Ovary (tissue), 9 donors: ENCODE measurements around the gene TMEM232. TPM values are rescaled to one million over a fixed set of nuclear protein-coding genes. Genes with fewer than 3 reads are reported as not detected.

Source experiments
- DNase-seq, 5 donors: peaks; one replicate each; pipeline ENCODE4 v3.0.0-alpha.2; 2019 to 2020
- H3K27ac ChIP-seq, 2 donors: fragments of 200-600 bp; one replicate each; pipeline versions ENCODE4 v1.5.1 to v1.8.0; 2019 to 2022
- H3K27me3 ChIP-seq: fragments of 200-600 bp; one replicate; pipeline ENCODE4 v1.8.0; 2022
- H3K36me3 ChIP-seq: fragments of 200-600 bp; sonication (generic); one replicate; pipeline ENCODE4 v1.5.1; 2019
- H3K4me1 ChIP-seq: one replicate; pipeline ENCODE4 v1.8.1; 2013; ENCODE audit warnings: mild to moderate bottlenecking, moderate library complexity; ENCODE audit not compliant: insufficient read depth
- H3K4me3 ChIP-seq: fragments of 200-600 bp; sonication (generic); one replicate; pipeline ENCODE4 v1.5.1; 2017
- H3K9me3 ChIP-seq, 2 donors: fragments of 200-600 bp in 1 of 2; sonication (generic) in 1 of 2; one replicate each; pipeline versions ENCODE4 v1.5.1 to v1.8.1; 2013 to 2019; ENCODE audit warnings: mild to moderate bottlenecking in 1 of 2, moderate library complexity in 1 of 2
- EP300 ChIP-seq: sonication (generic); formaldehyde crosslinking; IDR thresholded peaks from one replicate; pipeline ENCODE4 v1.6.1; 2017; ENCODE audit warnings: antibody characterized with exemption
- POLR2A ChIP-seq: fragments of 450-650 bp; IDR thresholded peaks from one replicate; pipeline ENCODE4 v1.6.1; 2017; ENCODE audit warnings: antibody characterized with exemption, mild to moderate bottlenecking, moderate library complexity
- WGBS, 3 donors: extraction: QIAGEN DNeasy Blood & Tissue Kit in 1 of 3; methylation state at CpG; one replicate each; pipeline versions ENCODE4 v1.1.5 to v1.1.7; 2013 to 2017; 5-methylcytosine and 5-hydroxymethylcytosine counted together
- intact Hi-C, 4 donors: fragments of 100-400 bp; cut with DNase I; formaldehyde crosslinking; loops; one replicate each; pipeline versions ENCODE4 v1.11.0 to v1.15.1; 2022 to 2023
- polyA plus RNA-seq, 2 donors: library from polyadenylated mRNA; stranded (reverse); fragments of 200-250 nt in 1 of 2; fragments of 350-450 nt in 1 of 2; fragmentation: Illumina TruSeq in 1 of 2; extraction: RNeasy Lipid Tissue Mini Kit (QIAGEN cat#74804) in 1 of 2; gene quantifications; one replicate each; pipeline ENCODE4 v1.2.3, GENCODE V29; 2013 to 2014
- total RNA-seq, 7 donors: library from RNA; depleted of rRNA in 2 of 7; stranded (reverse); fragments of >200 nt in 2 of 7; fragmentation: NEBNext Ultra II Directional in 3 of 7; extraction: Animal tissue kit (Norgen Biotek cat#: 25700) in 3 of 7; gene quantifications; one replicate each; pipeline versions ENCODE4 v1.1.0 to v1.2.4, GENCODE V29; 2016 to 2023
- TF ChIP-seq, protein P1 (sequence below), 3 donors: fragments of 450-650 bp in 2 of 3; fragments of 200-600 bp in 1 of 3; IDR thresholded peaks; one replicate each; pipeline versions ENCODE4 v1.5.1 to v1.8.0; 2016 to 2022; ENCODE audit warnings: antibody characterized with exemption in 3 of 3, mild to moderate bottlenecking in 1 of 3
- donor health status: DM: no; HTN: no; CAD: no; lungs with moderate emphysema.
- donor health status: DM: no; HTN: no; CAD: no.
- donor health status: Bipolar disorder and iron deficiency.
- donor health status: DM: yes; HTN: yes; CAD: no.
- donor health status: DM: no; HTN: no; CAD: no.
- donor health status: DM: yes; HTN: yes; CAD: no.

Gene TMEM232
- total and polyA plus RNA-seq, 9 donors, result 0.70 to 23.6 (median 2.8) TPM

DNA sequence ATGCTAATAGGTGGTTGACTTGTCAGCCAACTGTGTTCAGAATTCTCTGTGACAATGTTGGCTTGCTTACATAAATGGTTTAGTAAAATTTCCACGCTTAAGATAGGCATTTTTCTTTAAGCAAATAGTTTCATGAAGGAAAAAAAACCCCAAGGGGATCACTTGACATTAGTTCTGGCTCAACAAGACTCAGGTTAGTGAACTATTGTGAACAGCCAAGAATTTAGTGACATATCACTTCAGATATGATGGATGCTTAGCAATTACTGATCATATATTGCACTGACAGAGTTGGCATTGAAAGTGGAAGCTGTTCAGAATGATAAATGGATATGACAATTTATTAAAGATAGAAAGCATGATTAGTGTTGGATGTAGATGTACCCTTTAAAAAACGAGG lies 218.5 kb downstream of the TMEM232 start:
- intact Hi-C loops, result no loop called here
- no peaks in the 10 kb centered on the region for H3K4me1 ChIP-seq
- 56 to 72% (median 70%) methylated on average over 2 of the region's 2 CpGs for WGBS, 3 donors
- H3K9me3 ChIP-seq, result no peaks in the 10 kb centered on the region
- H3K27me3 ChIP-seq, result no peaks in the 10 kb centered on the region
- no peak for DNase-seq
- TF ChIP-seq EP300, result no peak
- TF ChIP-seq, protein P1, sequence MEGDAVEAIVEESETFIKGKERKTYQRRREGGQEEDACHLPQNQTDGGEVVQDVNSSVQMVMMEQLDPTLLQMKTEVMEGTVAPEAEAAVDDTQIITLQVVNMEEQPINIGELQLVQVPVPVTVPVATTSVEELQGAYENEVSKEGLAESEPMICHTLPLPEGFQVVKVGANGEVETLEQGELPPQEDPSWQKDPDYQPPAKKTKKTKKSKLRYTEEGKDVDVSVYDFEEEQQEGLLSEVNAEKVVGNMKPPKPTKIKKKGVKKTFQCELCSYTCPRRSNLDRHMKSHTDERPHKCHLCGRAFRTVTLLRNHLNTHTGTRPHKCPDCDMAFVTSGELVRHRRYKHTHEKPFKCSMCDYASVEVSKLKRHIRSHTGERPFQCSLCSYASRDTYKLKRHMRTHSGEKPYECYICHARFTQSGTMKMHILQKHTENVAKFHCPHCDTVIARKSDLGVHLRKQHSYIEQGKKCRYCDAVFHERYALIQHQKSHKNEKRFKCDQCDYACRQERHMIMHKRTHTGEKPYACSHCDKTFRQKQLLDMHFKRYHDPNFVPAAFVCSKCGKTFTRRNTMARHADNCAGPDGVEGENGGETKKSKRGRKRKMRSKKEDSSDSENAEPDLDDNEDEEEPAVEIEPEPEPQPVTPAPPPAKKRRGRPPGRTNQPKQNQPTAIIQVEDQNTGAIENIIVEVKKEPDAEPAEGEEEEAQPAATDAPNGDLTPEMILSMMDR (IDR thresholded peaks at IDR 0.05), result no peak
- TF ChIP-seq POLR2A, result no peak
- no peak overlapping the region for H3K27ac ChIP-seq
- H3K36me3 ChIP-seq, result no peaks in the 10 kb centered on the region
- H3K4me3 ChIP-seq, result no peak overlapping the region

DNA sequence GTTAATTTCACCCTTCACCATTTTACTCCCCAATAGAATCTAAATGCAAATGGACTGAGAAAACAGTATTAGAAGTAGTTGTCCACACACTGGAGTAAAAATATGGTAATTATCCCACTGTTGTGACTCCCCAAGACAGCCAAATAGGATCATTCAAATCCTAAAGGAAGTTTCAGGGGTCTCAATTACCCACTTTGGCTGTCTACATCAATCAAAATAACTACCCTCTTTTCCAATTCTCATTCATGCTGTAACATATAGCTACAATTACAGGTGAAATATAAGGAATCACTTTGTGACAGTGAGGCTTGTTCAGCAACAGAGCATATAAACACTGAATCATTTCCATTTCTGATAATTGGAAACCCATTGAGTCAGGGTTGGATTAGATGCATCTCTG lies 220.1 kb downstream of the TMEM232 start:
- no peak for DNase-seq
- intact Hi-C loops, result no loop called here
- Histone ChIP-seq H3K4me1 (no peaks in the 10 kb centered on the region), H3K27ac (no peak overlapping the region), H3K27me3 (no peaks in the 10 kb centered on the region), H3K4me3 (no peak overlapping the region), H3K36me3 (no peaks in the 10 kb centered on the region), H3K9me3 (no peaks in the 10 kb centered on the region)
- TF ChIP-seq EP300 (no peak), POLR2A (no peak)
- TF ChIP-seq, protein P1 (IDR thresholded peaks at IDR 0.05), result no peak

DNA sequence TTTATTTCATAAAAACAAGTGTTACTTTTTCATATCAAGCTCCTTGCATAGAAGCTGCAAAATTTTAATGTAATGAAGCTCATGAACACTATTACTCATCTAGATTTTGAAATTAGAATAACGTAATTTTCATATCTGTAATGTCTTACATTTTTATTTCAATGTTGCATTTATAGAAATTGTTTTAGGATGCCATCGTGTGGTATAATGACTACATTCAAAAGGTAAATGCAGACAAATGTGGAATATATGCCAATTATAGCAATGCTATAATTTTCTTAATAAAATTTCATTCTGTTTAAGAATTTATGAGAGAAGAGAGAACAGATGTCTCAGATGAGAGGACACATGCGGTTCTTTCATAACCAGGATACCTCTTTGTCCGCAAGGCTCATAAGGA lies 230.2 kb downstream of the TMEM232 start:
- TF ChIP-seq EP300, result no peak
- TF ChIP-seq, protein P1 (IDR thresholded peaks at IDR 0.05), result no peak
- no peak for TF ChIP-seq POLR2A
- intact Hi-C loops, result no loop called here
- H3K36me3 ChIP-seq, result no peaks in the 10 kb centered on the region
- H3K4me1 ChIP-seq, result no peaks in the 10 kb centered on the region
- no peak overlapping the region for H3K4me3 ChIP-seq
- 61 to 71% (median 68%) methylated on average over 4 of the region's 4 CpGs for WGBS, 3 donors
- H3K27ac ChIP-seq, result no peak overlapping the region
- H3K9me3 ChIP-seq, result no peaks in the 10 kb centered on the region
- no peak for DNase-seq
- H3K27me3 ChIP-seq, result no peaks in the 10 kb centered on the region

DNA sequence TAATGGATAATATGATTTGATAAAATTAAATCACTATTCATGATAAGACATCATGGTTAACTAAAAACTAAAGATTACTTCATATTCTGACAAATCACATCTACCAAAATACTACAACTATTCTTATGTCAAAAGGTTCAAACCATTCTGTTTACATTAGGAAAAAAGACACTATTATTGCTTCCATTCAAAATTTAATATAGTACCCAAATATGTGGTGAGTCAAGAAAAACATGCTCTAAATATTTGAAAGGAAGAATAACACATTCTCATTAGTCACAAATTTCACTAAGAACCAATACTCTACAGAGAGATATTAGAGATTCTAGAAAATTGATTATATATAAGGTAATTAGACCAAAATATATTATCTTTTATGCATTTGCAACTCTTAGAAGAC lies 234.0 kb downstream of the TMEM232 start:
- Histone ChIP-seq H3K27me3 (no peaks in the 10 kb centered on the region), H3K27ac (no peak overlapping the region), H3K4me3 (no peak overlapping the region), H3K4me1 (no peaks in the 10 kb centered on the region), H3K36me3 (no peaks in the 10 kb centered on the region), H3K9me3 (no peaks in the 10 kb centered on the region)
- TF ChIP-seq, protein P1 (IDR thresholded peaks at IDR 0.05), result no peak
- TF ChIP-seq EP300, result no peak
- TF ChIP-seq POLR2A, result no peak
- no peak for DNase-seq
- intact Hi-C loops, result no loop called here

DNA sequence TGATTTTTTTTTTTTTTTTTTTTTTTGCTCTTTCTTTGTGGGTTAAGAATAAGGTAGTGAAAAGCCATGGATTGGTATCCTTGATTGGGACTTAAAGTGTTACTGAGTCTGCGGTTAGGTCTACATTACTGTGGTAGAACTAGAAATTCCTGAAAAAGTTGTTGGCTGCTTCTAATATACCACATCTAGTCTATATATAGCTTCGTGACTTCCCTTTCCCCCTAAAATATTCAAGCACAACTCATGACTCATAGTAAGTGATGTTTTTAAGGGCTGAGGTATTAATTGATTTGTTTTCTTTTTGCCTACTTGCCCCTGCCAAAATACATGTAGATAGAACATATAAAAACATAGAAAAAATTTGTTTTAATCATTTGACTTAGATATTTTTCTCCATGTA lies 247.6 kb downstream of the TMEM232 start:
- 34 to 57% (median 38%) methylated on average over 2 of the region's 2 CpGs for whole genome bisulfite sequencing, 3 donors
- Histone ChIP-seq H3K9me3 (no peaks in the 10 kb centered on the region), H3K27ac (no peak overlapping the region), H3K4me3 (no peak overlapping the region), H3K27me3 (no peaks in the 10 kb centered on the region), H3K4me1 (no peaks in the 10 kb centered on the region), H3K36me3 (no peaks in the 10 kb centered on the region)
- no peak for DNase-seq
- intact Hi-C loops, result no loop called here
- no peak for TF ChIP-seq POLR2A
- TF ChIP-seq, protein P1 (IDR thresholded peaks at IDR 0.05), result no peak
- no peak for TF ChIP-seq EP300
